GM19328 (cell line): ENCODE data around the gene TMEM135.
"Not testable (repeated sequence)": the region's sequence is repeated elsewhere in the genome, so short reads cannot be mapped to it uniquely, and the experiment has no call there.

Experiments
- ATAC-seq: cut with Tn5 transposase; IDR thresholded peaks from one replicate; pipeline ENCODE4 v1.9.1; 2021; ENCODE audit warnings: mild to moderate bottlenecking, moderate library complexity; ENCODE audit not compliant: unreplicated experiment

Gene TMEM135

GRCh38 chr11:87037450-87038234, at the start of gene TMEM135:
Gene TMEM135, plus strand, starts transcription at chr11:87037934. Its CDS starts 112 bp downstream, at chr11:87038046.
- peak; percentile 99 for ATAC-seq

- ATAC-seq: no peak
Observed at GRCh38 chr11:86988351-86988881, 49.3 kb upstream of the TMEM135 start.

- ATAC-seq: no peak
Observed at GRCh38 chr11:86990031-86990430, 47.7 kb upstream of the TMEM135 start.

GRCh38 chr11:86990515-86990914, 47.2 kb upstream of the TMEM135 start:
- no peak for ATAC-seq

GRCh38 chr11:86991341-86991740, 46.4 kb upstream of the TMEM135 start:
- ATAC-seq: no peak

- ATAC-seq: not testable (repeated sequence)
Observed at GRCh38 chr11:86992340-86992739, 45.4 kb upstream of the TMEM135 start.

GRCh38 chr11:86993031-86993430, 44.7 kb upstream of the TMEM135 start:
- no peak for ATAC-seq

GRCh38 chr11:86996953-86997570, 40.7 kb upstream of the TMEM135 start:
- ATAC-seq: no peak

GRCh38 chr11:86999388-86999787, 38.3 kb upstream of the TMEM135 start:
- ATAC-seq: no peak

- no peak for ATAC-seq
Observed at GRCh38 chr11:86999859-87000753, 37.6 kb upstream of the TMEM135 start.

GRCh38 chr11:87002918-87003317, 34.8 kb upstream of the TMEM135 start:
- ATAC-seq: no peak

- ATAC-seq: not testable (repeated sequence)
Observed at GRCh38 chr11:87004281-87004680, 33.5 kb upstream of the TMEM135 start.

GRCh38 chr11:87005569-87005921, 32.2 kb upstream of the TMEM135 start:
- ATAC-seq: no peak

GRCh38 chr11:87006035-87006434, 31.7 kb upstream of the TMEM135 start:
- no peak for ATAC-seq

GRCh38 chr11:87007963-87008362, 29.8 kb upstream of the TMEM135 start:
- no peak for ATAC-seq

- no peak for ATAC-seq
Observed at GRCh38 chr11:87012089-87012488, 25.6 kb upstream of the TMEM135 start.

- no peak for ATAC-seq
Observed at GRCh38 chr11:87012673-87013072, 25.1 kb upstream of the TMEM135 start.

GRCh38 chr11:87013912-87014825, 23.6 kb upstream of the TMEM135 start:
- ATAC-seq: no peak

- no peak for ATAC-seq
Observed at GRCh38 chr11:87015645-87016044, 22.1 kb upstream of the TMEM135 start.

- ATAC-seq: no peak
Observed at GRCh38 chr11:87019613-87020271, 18.0 kb upstream of the TMEM135 start.
